ENCODE measurements around the gene ZSCAN10. TPM values are rescaled to one million over a fixed set of nuclear protein-coding genes. Genes with fewer than 3 reads are reported as not detected.
"Not testable (repeated sequence)": the region's sequence is repeated elsewhere in the genome, so short reads cannot be mapped to it uniquely, and the experiment has no call there.

Gene ZSCAN10
- total and polyA plus RNA-seq, 2 donors (not counting 1 experiment from before 2014, with no cell fraction given) = 0.02 TPM; not detected in 1

GRCh38 chr16:3080024-3080423 lies 19.1 kb downstream of the ZSCAN10 start:
- Histone ChIP-seq H2AFZ (ENCODE audit: low read length) (no peak overlapping the region), H3K9ac (ENCODE audit: insufficient read depth, low read length) (no peak overlapping the region)

GRCh38 chr16:3076577-3076976 lies 22.5 kb downstream of the ZSCAN10 start:
- no peaks in the 10 kb centered on the region for H4K20me1 ChIP-seq (ENCODE audit: control insufficient read depth, extremely low read depth, insufficient read depth, low read length)
- no peaks in the 10 kb centered on the region for H3K36me3 ChIP-seq (ENCODE audit: control insufficient read depth, insufficient read depth, low read length)
- TF ChIP-seq EZH2 (IDR thresholded peaks at IDR 0.05; ENCODE audit: low read length, missing control alignments) (no peak), CTCF (conservative IDR thresholded peaks at IDR 0.05 in 1 of 2, IDR thresholded peaks at IDR 0.05 in 1 of 2; ENCODE audit: low read depth in 1 of 2, low read length in 2 of 2) (no peak)
- H3K9ac ChIP-seq (ENCODE audit: insufficient read depth, low read length) = no peak overlapping the region
- no peaks in the 10 kb centered on the region for H3K79me2 ChIP-seq (ENCODE audit: control insufficient read depth, insufficient read depth, low read length)
- H3K4me2 ChIP-seq (ENCODE audit: extremely low read depth, insufficient read depth, low read length) = no peak overlapping the region
- no peaks in the 10 kb centered on the region for H3K4me1 ChIP-seq (ENCODE audit: control insufficient read depth, extremely low read depth, insufficient read depth, low read length)
- no peaks in the 10 kb centered on the region for H3K9me3 ChIP-seq (ENCODE audit: control insufficient read depth, insufficient read depth, low read depth, low read length)
- H3K27me3 ChIP-seq (ENCODE audit: control insufficient read depth, insufficient read depth, low read length) = peaks cover 16% of the 10 kb centered on the region
- no peak overlapping the region for H3K4me3 ChIP-seq (replicated peaks in 1 of 4; ENCODE audit: control extremely low read depth in 1 of 4, insufficient read depth in 1 of 4, low read depth in 3 of 4, low read length in 4 of 4)
- H2AFZ ChIP-seq (ENCODE audit: low read length) = no peak overlapping the region
- DNase-seq (ENCODE audit: low read depth in 2 of 2) = no peak
- no peak overlapping the region for H3K27ac ChIP-seq (ENCODE audit: insufficient read depth, low read length)

More at GRCh38 chr16:3080024-3080423, 19.1 kb downstream of the ZSCAN10 start:
- no peaks in the 10 kb centered on the region for H3K4me1 ChIP-seq (ENCODE audit: control insufficient read depth, extremely low read depth, insufficient read depth, low read length)
- H3K4me2 ChIP-seq (ENCODE audit: extremely low read depth, insufficient read depth, low read length) = no peak overlapping the region
- no peaks in the 10 kb centered on the region for H3K36me3 ChIP-seq (ENCODE audit: control insufficient read depth, insufficient read depth, low read length)
- no peaks in the 10 kb centered on the region for H3K79me2 ChIP-seq (ENCODE audit: control insufficient read depth, insufficient read depth, low read length)
- no peaks in the 10 kb centered on the region for H3K9me3 ChIP-seq (ENCODE audit: control insufficient read depth, insufficient read depth, low read depth, low read length)
- H3K27ac ChIP-seq (ENCODE audit: insufficient read depth, low read length) = no peak overlapping the region
- no peak for DNase-seq (ENCODE audit: low read depth in 2 of 2)
- H4K20me1 ChIP-seq (ENCODE audit: control insufficient read depth, extremely low read depth, insufficient read depth, low read length) = no peaks in the 10 kb centered on the region
- H3K27me3 ChIP-seq (ENCODE audit: control insufficient read depth, insufficient read depth, low read length) = peaks cover 16% of the 10 kb centered on the region
- no peak for TF ChIP-seq EZH2 (IDR thresholded peaks at IDR 0.05; ENCODE audit: low read length, missing control alignments)
- no peak for TF ChIP-seq CTCF (conservative IDR thresholded peaks at IDR 0.05 in 1 of 2, IDR thresholded peaks at IDR 0.05 in 1 of 2; ENCODE audit: low read depth in 1 of 2, low read length in 2 of 2)
- H3K4me3 ChIP-seq (replicated peaks in 1 of 4; ENCODE audit: control extremely low read depth in 1 of 4, insufficient read depth in 1 of 4, low read depth in 3 of 4, low read length in 4 of 4) = no peak overlapping the region

- H3K4me1 ChIP-seq (ENCODE audit: control insufficient read depth, extremely low read depth, insufficient read depth, low read length); H3K79me2 ChIP-seq (ENCODE audit: control insufficient read depth, insufficient read depth, low read length); H4K20me1 ChIP-seq (ENCODE audit: control insufficient read depth, extremely low read depth, insufficient read depth, low read length); H3K36me3 ChIP-seq (ENCODE audit: control insufficient read depth, insufficient read depth, low read length); DNase-seq (ENCODE audit: low read depth in 2 of 2); H3K27ac ChIP-seq (ENCODE audit: insufficient read depth, low read length); H3K9me3 ChIP-seq (ENCODE audit: control insufficient read depth, insufficient read depth, low read depth, low read length); H3K4me3 ChIP-seq (replicated peaks in 1 of 4; ENCODE audit: control extremely low read depth in 1 of 4, insufficient read depth in 1 of 4, low read depth in 3 of 4, low read length in 4 of 4); H3K4me2 ChIP-seq (ENCODE audit: extremely low read depth, insufficient read depth, low read length); H3K9ac ChIP-seq (ENCODE audit: insufficient read depth, low read length); H2AFZ ChIP-seq (ENCODE audit: low read length): not testable (repeated sequence)
- H3K27me3 ChIP-seq (ENCODE audit: control insufficient read depth, insufficient read depth, low read length) = peaks cover 16% of the 10 kb centered on the region
Observed at GRCh38 chr16:3075946-3076345, 23.1 kb downstream of the ZSCAN10 start.
